ENCODE results near the gene S1PR5. TPM values are rescaled to one million over a fixed set of nuclear protein-coding genes. Genes with fewer than 3 reads are reported as not detected.
"Not testable (repeated sequence)": the region's sequence is repeated elsewhere in the genome, so short reads cannot be mapped to it uniquely, and the experiment has no call there.

The S1PR5 gene
- polyA plus RNA-seq, 1 donor: 0.96 TPM

DNA sequence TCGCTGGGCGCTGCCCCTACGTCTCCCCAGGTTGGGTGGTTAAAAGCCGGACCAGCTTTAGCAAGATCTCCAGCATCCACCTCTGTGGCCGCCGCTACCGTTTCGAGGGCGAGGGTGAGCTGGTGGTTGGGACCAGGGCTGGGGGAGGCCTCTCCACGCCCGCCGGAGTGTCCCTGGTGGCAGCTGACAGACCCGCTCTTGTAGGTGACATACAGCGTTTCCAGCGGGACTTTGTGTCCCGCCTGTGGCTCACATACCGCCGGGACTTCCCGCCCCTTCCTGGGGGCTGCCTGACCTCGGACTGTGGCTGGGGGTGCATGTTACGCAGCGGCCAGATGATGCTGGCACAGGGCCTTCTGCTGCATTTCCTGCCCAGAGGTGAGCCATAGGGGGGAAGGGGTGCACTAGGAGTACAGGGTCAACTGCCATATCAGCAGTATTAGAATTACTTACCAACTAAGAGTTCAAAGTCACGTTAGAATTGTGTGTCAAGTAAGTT lies 27.6 kb upstream of the S1PR5 start:
- peak overlapping the region; percentile 91 for H3K4me3 ChIP-seq (ENCODE audit: low read length)
- H3K27me3 ChIP-seq (ENCODE audit: control insufficient read depth, insufficient read depth, low read length): no peaks in the 10 kb centered on the region
- WGBS (ENCODE audit: insufficient coverage, low lambda C conversion rate): 40% methylated on average over 1 of the region's 23 CpGs
- no peaks in the 10 kb centered on the region for H3K9me3 ChIP-seq (ENCODE audit: control insufficient read depth, low read depth, low read length)
- H3K4me1 ChIP-seq (ENCODE audit: control insufficient read depth, insufficient read depth, low read length): peaks cover 13% of the 10 kb centered on the region
- DNase-seq: peak in 1 of 2 donors; percentile 69
- peak overlapping the region; percentile 63 for H3K27ac ChIP-seq (ENCODE audit: low read length)
- H3K36me3 ChIP-seq (ENCODE audit: control insufficient read depth, insufficient read depth, low read length): peaks cover 29% of the 10 kb centered on the region

DNA sequence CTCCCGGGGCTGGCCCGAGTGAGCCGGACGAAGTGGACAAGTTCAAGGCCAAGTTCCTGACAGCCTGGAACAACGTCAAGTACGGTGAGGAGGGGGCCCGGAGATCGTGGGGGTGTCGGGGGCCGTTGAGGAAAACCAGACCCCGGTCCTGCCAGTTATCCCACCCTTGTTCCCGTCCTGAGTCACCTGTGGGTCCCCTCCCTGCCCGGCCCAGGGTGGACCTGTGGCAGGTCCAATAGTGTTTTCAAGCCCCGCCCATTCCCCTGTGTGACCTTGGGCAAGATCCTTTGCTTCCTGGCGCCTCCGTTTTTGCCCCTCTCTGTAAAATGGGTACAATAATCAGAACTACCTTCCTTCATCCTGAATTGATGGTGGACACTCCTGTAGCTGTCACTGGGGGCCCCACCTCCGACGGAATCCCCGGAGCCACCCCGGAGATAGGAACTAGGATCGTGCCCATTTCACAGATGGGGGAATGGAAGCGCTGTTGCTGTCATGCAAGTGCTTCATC lies 27.1 kb upstream of the S1PR5 start:
- no CpG with 5 or more reads among the region's 22 CpGs for WGBS (ENCODE audit: insufficient coverage, low lambda C conversion rate)
- peaks cover 13% of the 10 kb centered on the region for H3K4me1 ChIP-seq (ENCODE audit: control insufficient read depth, insufficient read depth, low read length)
- DNase-seq: peak in 1 of 2 donors; percentile 67

DNA sequence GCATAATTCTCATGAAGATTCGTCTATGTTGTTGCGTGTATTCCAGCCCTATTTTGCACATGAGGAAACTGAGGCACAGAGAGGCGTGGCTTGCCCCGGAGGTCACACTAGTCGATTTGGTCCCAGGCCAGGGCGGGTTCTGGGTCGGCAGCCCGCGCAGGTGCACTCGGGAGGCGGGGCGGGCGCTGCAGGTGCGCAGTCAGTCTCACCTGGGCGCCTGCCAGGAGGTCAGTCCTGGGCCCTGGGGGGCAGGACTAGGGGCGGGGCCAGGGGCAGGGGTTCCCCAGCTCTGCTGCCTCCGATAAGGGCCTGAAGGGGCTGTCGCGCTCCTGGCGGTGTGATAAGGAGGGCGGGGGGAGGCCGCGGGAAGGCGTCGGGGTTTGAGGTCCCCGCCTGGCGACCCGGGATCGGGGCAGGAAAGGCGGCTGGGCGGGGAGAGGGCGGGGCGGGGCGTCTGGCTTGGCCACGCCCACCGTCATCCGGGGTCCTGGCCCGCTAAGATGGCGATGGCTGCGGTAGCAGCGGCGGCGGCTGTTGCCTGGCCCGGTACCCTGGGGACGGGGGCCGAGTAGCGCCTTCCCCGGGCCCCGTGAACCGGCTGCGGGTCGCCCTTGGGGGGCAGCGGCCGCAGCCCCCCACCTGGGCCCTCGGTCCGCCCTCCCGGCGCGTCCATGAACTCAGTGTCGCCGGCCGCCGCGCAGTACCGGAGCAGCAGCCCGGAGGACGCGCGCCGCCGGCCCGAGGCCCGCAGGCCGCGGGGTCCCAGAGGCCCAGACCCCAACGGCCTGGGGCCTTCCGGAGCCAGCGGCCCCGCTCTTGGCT lies 26.4 kb upstream of the S1PR5 start, which contains the start of gene ATG4D:
TSS of gene ATG4D (plus strand) at position 485 of the 822 bp plus-strand sequence. CDS start at position 672, 187 bp downstream.
- Histone ChIP-seq H3K27me3 (ENCODE audit: control insufficient read depth, insufficient read depth, low read length) (no peaks in the 10 kb centered on the region), H3K4me3 (ENCODE audit: low read length) (peak within 1 kb of the TSS; percentile 91), H3K36me3 (ENCODE audit: control insufficient read depth, insufficient read depth, low read length) (peaks cover 20% of the 10 kb centered on the region), H3K9me3 (ENCODE audit: control insufficient read depth, low read depth, low read length) (no peaks in the 10 kb centered on the region), H3K4me1 (ENCODE audit: control insufficient read depth, insufficient read depth, low read length) (peaks cover 13% of the 10 kb centered on the region), H3K27ac (ENCODE audit: low read length) (peak within 1 kb of the TSS; percentile 63)
- DNase-seq: peak; percentile 92 to 96
- WGBS (ENCODE audit: insufficient coverage, low lambda C conversion rate): no CpG with 5 or more reads among the region's 79 CpGs

More for the DNA sequence above, 27.1 kb upstream of the S1PR5 start:
- peak overlapping the region; percentile 63 for H3K27ac ChIP-seq (ENCODE audit: low read length)
- no peaks in the 10 kb centered on the region for H3K9me3 ChIP-seq (ENCODE audit: control insufficient read depth, low read depth, low read length)
- peaks cover 26% of the 10 kb centered on the region for H3K36me3 ChIP-seq (ENCODE audit: control insufficient read depth, insufficient read depth, low read length)
- no peaks in the 10 kb centered on the region for H3K27me3 ChIP-seq (ENCODE audit: control insufficient read depth, insufficient read depth, low read length)
- peak overlapping the region; percentile 91 for H3K4me3 ChIP-seq (ENCODE audit: low read length)

DNA sequence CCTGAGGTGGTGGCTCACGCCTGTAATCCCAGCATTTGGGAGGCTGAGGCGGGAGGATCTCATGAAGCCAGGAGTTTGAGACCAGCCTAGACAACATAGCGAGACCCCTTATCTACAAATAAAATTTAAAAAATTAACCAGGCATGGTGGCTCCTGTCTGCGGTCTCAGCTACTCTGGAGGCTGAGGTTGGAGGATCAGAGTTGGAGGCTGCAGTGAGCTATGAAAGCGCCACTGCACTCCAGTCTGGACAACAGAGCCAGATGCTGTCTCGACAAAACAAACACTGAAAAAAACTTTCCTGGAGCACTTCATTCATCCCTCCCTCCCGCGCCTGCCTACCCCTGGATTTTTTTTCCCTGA lies 25.8 kb upstream of the S1PR5 start:
- WGBS (ENCODE audit: insufficient coverage, low lambda C conversion rate): no CpG with 5 or more reads among the region's 8 CpGs
- Histone ChIP-seq H3K36me3 (ENCODE audit: control insufficient read depth, insufficient read depth, low read length) (peaks cover 14% of the 10 kb centered on the region), H3K4me1 (ENCODE audit: control insufficient read depth, insufficient read depth, low read length) (peaks cover 13% of the 10 kb centered on the region), H3K4me3 (ENCODE audit: low read length) (peak overlapping the region; percentile 91), H3K27me3 (ENCODE audit: control insufficient read depth, insufficient read depth, low read length) (peaks cover under 1% of the 10 kb centered on the region), H3K27ac (ENCODE audit: low read length) (no peak overlapping the region), H3K9me3 (ENCODE audit: control insufficient read depth, low read depth, low read length) (no peaks in the 10 kb centered on the region)
- DNase-seq: no peak

DNA sequence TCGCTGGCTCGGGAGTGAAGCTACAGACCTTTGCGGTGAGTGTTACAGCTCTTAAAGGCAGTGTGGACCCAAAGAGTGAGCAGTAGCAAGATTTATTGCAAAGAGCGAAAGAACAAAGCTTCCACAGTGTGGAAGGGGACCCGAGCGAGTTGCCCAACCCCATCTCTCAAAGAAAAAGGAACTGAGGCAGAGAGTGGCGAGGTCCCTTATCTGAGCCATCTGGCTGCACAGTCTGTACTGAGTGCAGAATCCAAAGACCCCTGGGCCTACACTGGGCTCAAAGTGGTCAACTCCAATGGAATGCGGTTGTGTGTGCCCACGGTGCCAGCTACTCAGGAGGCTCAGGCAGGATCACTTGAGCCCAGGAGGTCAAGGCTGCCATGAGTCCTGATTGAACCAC lies 21.8 kb upstream of the S1PR5 start:
- H3K27me3 ChIP-seq (ENCODE audit: control insufficient read depth, insufficient read depth, low read length); H3K36me3 ChIP-seq (ENCODE audit: control insufficient read depth, insufficient read depth, low read length); H3K4me3 ChIP-seq (ENCODE audit: low read length); DNase-seq; H3K9me3 ChIP-seq (ENCODE audit: control insufficient read depth, low read depth, low read length); H3K27ac ChIP-seq (ENCODE audit: low read length); H3K4me1 ChIP-seq (ENCODE audit: control insufficient read depth, insufficient read depth, low read length): not testable (repeated sequence)
- WGBS (ENCODE audit: insufficient coverage, low lambda C conversion rate): no CpG with 5 or more reads among the region's 9 CpGs

DNA sequence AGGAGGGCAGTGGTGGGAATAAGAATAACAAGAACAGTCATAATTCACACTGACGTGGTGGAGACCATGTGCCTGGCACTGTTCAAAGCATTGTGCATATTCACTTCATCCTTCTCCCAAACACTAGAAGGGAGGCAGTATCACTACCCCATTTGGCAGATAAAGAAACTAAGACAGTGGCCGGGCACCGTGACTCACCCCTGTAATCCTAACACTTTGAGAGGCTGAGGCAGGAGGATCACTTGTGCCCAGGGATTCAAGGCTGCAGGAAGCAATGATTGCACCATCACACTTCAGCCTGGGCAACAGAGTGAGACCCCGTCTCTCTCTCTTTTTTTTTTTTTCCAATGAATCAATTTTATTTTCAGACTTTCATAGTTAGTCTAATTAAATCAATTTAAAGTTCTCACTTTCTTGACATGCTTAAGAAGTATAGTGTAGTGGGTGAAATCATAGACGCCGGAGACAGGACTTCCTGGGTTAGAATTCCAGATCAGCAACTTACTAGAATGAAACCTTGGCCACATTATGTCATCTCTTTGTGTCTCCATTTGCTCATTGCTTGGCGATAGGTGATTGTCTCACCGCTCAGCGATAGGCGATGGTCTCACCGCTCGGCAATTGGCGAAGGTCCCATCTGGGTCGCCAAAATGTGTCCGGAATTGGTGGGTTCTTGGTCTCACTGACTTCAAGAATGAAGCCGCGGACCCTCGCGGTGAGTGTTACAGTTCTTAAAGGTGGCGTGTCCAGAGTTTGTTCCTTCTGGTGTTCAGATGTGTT lies 21.1 kb upstream of the S1PR5 start:
- no peaks in the 10 kb centered on the region for H3K9me3 ChIP-seq (ENCODE audit: control insufficient read depth, low read depth, low read length)
- peaks cover 8% of the 10 kb centered on the region for H3K27me3 ChIP-seq (ENCODE audit: control insufficient read depth, insufficient read depth, low read length)
- 96% methylated on average over 5 of the region's 20 CpGs for WGBS (ENCODE audit: insufficient coverage, low lambda C conversion rate)
- no peak overlapping the region for H3K27ac ChIP-seq (ENCODE audit: low read length)
- no peaks in the 10 kb centered on the region for H3K36me3 ChIP-seq (ENCODE audit: control insufficient read depth, insufficient read depth, low read length)
- peaks cover 3% of the 10 kb centered on the region for H3K4me1 ChIP-seq (ENCODE audit: control insufficient read depth, insufficient read depth, low read length)
- H3K4me3 ChIP-seq (ENCODE audit: low read length): no peak overlapping the region
- no peak for DNase-seq

DNA sequence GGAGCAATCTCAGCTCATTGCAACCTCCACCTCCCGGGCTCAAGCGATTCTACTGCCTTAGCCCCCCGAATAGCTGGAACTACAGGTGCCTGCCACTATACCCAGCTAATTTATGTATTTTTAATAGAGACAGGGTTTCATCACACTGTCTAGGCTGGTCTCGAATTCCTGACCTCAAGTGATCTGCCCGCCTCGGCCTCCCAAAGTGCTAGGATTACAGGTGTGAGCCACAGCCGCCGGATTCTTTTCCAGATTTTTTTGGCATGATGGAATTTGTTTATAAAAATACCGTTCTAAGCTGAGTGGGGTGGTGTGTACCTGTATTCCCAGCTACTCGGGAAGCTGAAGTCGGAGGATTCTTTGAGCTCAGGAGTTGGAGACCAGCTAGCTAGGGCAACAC lies 20.4 kb upstream of the S1PR5 start:
- H3K4me3 ChIP-seq (ENCODE audit: low read length): no peak overlapping the region
- no peak for DNase-seq
- H3K9me3 ChIP-seq (ENCODE audit: control insufficient read depth, low read depth, low read length): no peaks in the 10 kb centered on the region
- H3K27ac ChIP-seq (ENCODE audit: low read length): no peak overlapping the region
- peaks cover 8% of the 10 kb centered on the region for H3K27me3 ChIP-seq (ENCODE audit: control insufficient read depth, insufficient read depth, low read length)
- H3K4me1 ChIP-seq (ENCODE audit: control insufficient read depth, insufficient read depth, low read length): no peaks in the 10 kb centered on the region
- no peaks in the 10 kb centered on the region for H3K36me3 ChIP-seq (ENCODE audit: control insufficient read depth, insufficient read depth, low read length)
- 90% methylated on average over 4 of the region's 11 CpGs for whole genome bisulfite sequencing (ENCODE audit: insufficient coverage, low lambda C conversion rate)

DNA sequence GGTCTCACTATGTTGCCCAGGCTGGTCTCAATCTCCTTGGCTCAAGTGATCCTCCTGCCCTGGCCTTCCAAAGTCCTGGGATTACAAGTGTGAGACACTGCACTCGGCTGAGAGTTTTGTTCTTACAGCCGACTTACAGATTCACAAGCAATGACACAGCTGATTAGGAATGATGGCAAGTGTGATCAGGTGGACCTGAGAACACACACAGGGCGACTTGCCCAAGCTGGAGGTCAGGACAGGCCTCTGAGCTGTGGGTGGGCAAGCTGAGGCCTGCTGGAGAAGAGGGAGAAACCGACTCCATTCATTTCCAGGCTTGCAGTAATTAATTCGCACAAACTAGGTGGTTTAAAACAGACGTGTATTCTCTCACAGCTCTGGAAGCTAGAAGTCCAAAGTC lies 18.4 kb upstream of the S1PR5 start:
- Histone ChIP-seq H3K27me3 (ENCODE audit: control insufficient read depth, insufficient read depth, low read length) (peaks cover 8% of the 10 kb centered on the region), H3K4me3 (ENCODE audit: low read length) (no peak overlapping the region), H3K9me3 (ENCODE audit: control insufficient read depth, low read depth, low read length) (no peaks in the 10 kb centered on the region), H3K36me3 (ENCODE audit: control insufficient read depth, insufficient read depth, low read length) (no peaks in the 10 kb centered on the region), H3K27ac (ENCODE audit: low read length) (no peak overlapping the region), H3K4me1 (ENCODE audit: control insufficient read depth, insufficient read depth, low read length) (no peaks in the 10 kb centered on the region)
- no peak for DNase-seq
- WGBS (ENCODE audit: insufficient coverage, low lambda C conversion rate): no CpG with 5 or more reads among the region's 6 CpGs

DNA sequence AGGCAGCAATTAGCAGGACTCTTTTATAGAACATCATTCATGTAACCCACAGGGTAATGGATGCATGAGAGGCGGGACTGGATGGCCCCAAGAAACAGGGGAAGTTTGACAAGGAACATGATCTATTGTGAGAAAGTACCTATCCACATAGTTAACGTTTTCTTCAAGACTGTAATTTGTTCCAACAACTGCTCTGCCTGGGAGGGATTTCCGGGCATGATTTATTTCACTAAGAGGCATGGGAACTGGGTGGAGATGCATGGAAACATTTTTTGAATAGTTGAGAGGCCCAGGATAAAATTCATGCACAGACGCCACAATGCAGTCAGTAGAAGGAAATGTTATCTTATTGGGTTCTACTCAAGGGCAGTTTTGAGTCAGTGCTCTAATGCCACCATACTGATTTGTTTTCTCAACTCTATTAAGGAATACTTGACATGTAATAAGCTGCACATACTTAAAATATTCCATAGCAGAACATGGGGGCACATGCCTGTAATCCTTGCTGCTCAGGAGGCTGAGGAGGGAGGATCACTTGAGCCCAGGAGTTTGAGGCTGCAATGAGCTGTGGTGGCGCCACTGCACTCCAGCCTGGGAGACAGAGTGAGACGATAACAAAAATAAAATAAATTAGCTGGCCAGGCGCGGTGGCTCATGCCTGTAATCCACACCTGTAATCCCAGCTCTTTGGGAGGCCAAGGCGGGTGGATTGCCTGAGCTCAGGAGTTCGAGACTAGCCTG lies 16.6 kb upstream of the S1PR5 start:
- peaks cover 8% of the 10 kb centered on the region for H3K27me3 ChIP-seq (ENCODE audit: control insufficient read depth, insufficient read depth, low read length)
- DNase-seq: no peak
- no peak overlapping the region for H3K4me3 ChIP-seq (ENCODE audit: low read length)
- no peaks in the 10 kb centered on the region for H3K9me3 ChIP-seq (ENCODE audit: control insufficient read depth, low read depth, low read length)
- no CpG with 5 or more reads among the region's 10 CpGs for WGBS (ENCODE audit: insufficient coverage, low lambda C conversion rate)
- H3K4me1 ChIP-seq (ENCODE audit: control insufficient read depth, insufficient read depth, low read length): no peaks in the 10 kb centered on the region
- H3K27ac ChIP-seq (ENCODE audit: low read length): no peak overlapping the region
- H3K36me3 ChIP-seq (ENCODE audit: control insufficient read depth, insufficient read depth, low read length): no peaks in the 10 kb centered on the region

DNA sequence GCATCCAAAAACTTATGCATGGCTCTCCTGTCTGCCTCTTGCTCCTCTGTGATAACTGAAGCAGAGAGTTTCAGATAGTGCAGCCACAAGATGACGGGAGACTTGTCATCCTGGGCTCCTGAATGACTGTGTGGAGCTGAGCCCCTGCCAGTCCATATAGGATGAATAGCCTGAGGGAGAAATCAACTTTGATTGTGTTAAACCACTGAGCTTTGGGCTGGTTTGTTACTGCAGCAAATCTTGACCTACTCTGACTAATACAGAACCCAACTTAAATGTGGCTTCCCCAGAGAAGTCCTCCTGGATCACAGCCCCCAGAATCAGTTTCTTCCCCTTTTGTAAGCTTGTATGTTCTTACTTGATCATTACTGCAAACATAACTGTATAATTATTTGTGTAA lies 15.2 kb upstream of the S1PR5 start:
- Histone ChIP-seq H3K27ac (ENCODE audit: low read length) (no peak overlapping the region), H3K9me3 (ENCODE audit: control insufficient read depth, low read depth, low read length) (no peaks in the 10 kb centered on the region), H3K36me3 (ENCODE audit: control insufficient read depth, insufficient read depth, low read length) (no peaks in the 10 kb centered on the region), H3K4me1 (ENCODE audit: control insufficient read depth, insufficient read depth, low read length) (no peaks in the 10 kb centered on the region), H3K27me3 (ENCODE audit: control insufficient read depth, insufficient read depth, low read length) (peaks cover 2% of the 10 kb centered on the region), H3K4me3 (ENCODE audit: low read length) (no peak overlapping the region)
- WGBS (ENCODE audit: insufficient coverage, low lambda C conversion rate): no CpG with 5 or more reads among the region's 1 CpG
- DNase-seq: no peak
